ENCODE measurements around the gene LOC128125822.

DNA sequence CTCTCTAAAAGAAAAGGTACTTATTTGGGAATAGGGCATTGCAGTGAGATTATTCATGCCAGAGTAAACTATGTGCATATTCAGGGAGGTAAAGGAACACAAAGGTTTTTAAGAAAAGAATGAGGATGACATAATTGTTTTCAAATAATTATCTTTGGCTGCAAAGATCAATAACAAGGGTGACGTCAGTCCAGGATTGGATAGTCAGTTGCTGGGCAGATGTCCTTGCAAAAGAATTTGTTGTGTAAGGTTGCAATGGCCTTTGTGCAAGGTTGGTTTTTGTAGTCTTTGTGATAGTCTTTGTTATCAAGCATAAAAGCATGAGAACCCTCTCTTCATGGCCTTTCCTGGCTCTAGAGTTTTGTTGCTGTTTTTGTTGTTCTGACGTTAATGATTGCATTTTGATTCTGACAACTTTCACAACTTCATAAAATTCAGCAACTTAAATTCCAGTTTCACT lies 17.7 kb downstream of the LOC128125822 start:
- TF ChIP-seq EZH2 (IDR thresholded peaks at IDR 0.05; ENCODE audit: borderline replicate concordance), result no peak
- TF ChIP-seq, protein P1, sequence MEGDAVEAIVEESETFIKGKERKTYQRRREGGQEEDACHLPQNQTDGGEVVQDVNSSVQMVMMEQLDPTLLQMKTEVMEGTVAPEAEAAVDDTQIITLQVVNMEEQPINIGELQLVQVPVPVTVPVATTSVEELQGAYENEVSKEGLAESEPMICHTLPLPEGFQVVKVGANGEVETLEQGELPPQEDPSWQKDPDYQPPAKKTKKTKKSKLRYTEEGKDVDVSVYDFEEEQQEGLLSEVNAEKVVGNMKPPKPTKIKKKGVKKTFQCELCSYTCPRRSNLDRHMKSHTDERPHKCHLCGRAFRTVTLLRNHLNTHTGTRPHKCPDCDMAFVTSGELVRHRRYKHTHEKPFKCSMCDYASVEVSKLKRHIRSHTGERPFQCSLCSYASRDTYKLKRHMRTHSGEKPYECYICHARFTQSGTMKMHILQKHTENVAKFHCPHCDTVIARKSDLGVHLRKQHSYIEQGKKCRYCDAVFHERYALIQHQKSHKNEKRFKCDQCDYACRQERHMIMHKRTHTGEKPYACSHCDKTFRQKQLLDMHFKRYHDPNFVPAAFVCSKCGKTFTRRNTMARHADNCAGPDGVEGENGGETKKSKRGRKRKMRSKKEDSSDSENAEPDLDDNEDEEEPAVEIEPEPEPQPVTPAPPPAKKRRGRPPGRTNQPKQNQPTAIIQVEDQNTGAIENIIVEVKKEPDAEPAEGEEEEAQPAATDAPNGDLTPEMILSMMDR (IDR thresholded peaks at IDR 0.05; ENCODE audit: poor library complexity), result no peak
- TF ChIP-seq EZH2phosphoT487 (IDR thresholded peaks at IDR 0.05; ENCODE audit: low read depth, severe bottlenecking, unreplicated experiment), result no peak
